OCI-LY7 (cell line): Measurements from ENCODE around the gene HOXA7. TPM values are rescaled to one million over a fixed set of nuclear protein-coding genes. Genes with fewer than 3 reads are reported as not detected.

Experiments
- BruUV-seq: library from RNA; stranded (reverse); fragments of 400-500 nt; replicated peaks from 2 replicates; lab custom pipeline; 2021; lab: Mats Ljungman, UMichigan
- CTCF ChIA-PET: fragments of 300-600 bp; sonication (Branson Sonifier 250); formaldehyde crosslinking; loops from one replicate; lab custom pipeline; 2022; ENCODE audit warnings: antibody characterized with exemption; ENCODE audit not compliant: unreplicated experiment; lab: Charles Lee
- POLR2A ChIA-PET: fragments of 300-600 bp; sonication (Branson Sonifier 250); formaldehyde crosslinking; loops from one replicate; lab custom pipeline; 2022; ENCODE audit warnings: antibody characterized with exemption; lab: Charles Lee
- DNase-seq: peaks from one replicate; pipeline ENCODE4 v3.0.0-alpha.2; 2015; ENCODE audit warnings: low spot score
- H2AFZ ChIP-seq: fragments of 200-600 bp; sonication (generic), shearing (Covaris generic); 2 replicates; pipeline ENCODE4 v1.6.1; 2014; ENCODE audit warnings: mild to moderate bottlenecking, antibody characterized with exemption, low read length, moderate library complexity
- H3K27ac ChIP-seq: fragments of 200-600 bp; sonication (generic); 2 replicates; pipeline ENCODE4 v1.5.1; 2014; ENCODE audit warnings: mixed run types, low read depth, mild to moderate bottlenecking, moderate library complexity, low read length, inconsistent platforms; ENCODE audit not compliant: poor library complexity, severe bottlenecking
- H3K36me3 ChIP-seq: fragments of 200-600 bp; sonication (generic); 2 replicates; pipeline ENCODE4 v1.6.1; 2014; ENCODE audit warnings: mild to moderate bottlenecking, antibody characterized with exemption, low read length, moderate library complexity, mixed read lengths; ENCODE audit not compliant: insufficient read depth
- H3K4me1 ChIP-seq: fragments of 200-600 bp; sonication (generic); 2 replicates; pipeline ENCODE4 v1.5.1; 2014; ENCODE audit warnings: mild to moderate bottlenecking, low read length; ENCODE audit not compliant: insufficient read depth, poor library complexity, severe bottlenecking
- H3K4me2 ChIP-seq: fragments of 200-600 bp; sonication (generic); 2 replicates; pipeline ENCODE4 v1.6.1; 2014; ENCODE audit warnings: mild to moderate bottlenecking, low read length
- H3K4me3 ChIP-seq: fragments of 200-600 bp; sonication (generic); 2 replicates; pipeline ENCODE4 v1.5.1; 2014; ENCODE audit warnings: mild to moderate bottlenecking, low read depth, low read length; ENCODE audit not compliant: poor library complexity, severe bottlenecking
- H3K79me2 ChIP-seq: fragments of 200-600 bp; sonication (generic); 2 replicates; pipeline ENCODE4 v1.6.1; 2016; ENCODE audit warnings: low read depth, mild to moderate bottlenecking, low read length, moderate library complexity, mixed read lengths; ENCODE audit not compliant: insufficient read depth
- H3K9me2 ChIP-seq: fragments of 200-600 bp; sonication (generic); 2 replicates; pipeline ENCODE4 v1.6.1; 2016; ENCODE audit warnings: mild to moderate bottlenecking, low read length, mixed read lengths; ENCODE audit not compliant: insufficient read depth
- H3K9me3 ChIP-seq: fragments of 200-600 bp; sonication (generic); 2 replicates; pipeline ENCODE4 v1.6.1; 2014; ENCODE audit warnings: mild to moderate bottlenecking, mixed run types, low read length, mixed read lengths
- H4K20me1 ChIP-seq: fragments of 200-600 bp; sonication (generic); 2 replicates; pipeline ENCODE4 v1.6.1; 2014; ENCODE audit warnings: mild to moderate bottlenecking, antibody characterized with exemption, low read length, moderate library complexity, mixed read lengths; ENCODE audit not compliant: insufficient read depth
- EZH2phosphoT487 ChIP-seq: fragments of 200-600 bp; sonication (generic); IDR thresholded peaks from 2 replicates; pipeline ENCODE4 v1.6.1; 2018; ENCODE audit warnings: low read depth, borderline replicate concordance, mild to moderate bottlenecking, mixed run types, antibody characterized with exemption, low read length, moderate library complexity, mixed read lengths
- intact Hi-C: fragments of 100-400 bp; cut with micrococcal nuclease; formaldehyde crosslinking; loops from one replicate; pipeline ENCODE4 v1.10.0; 2022; ENCODE audit not compliant: unreplicated experiment
- total RNA-seq, 2 experiments: library from RNA; depleted of rRNA in 1 of 2; stranded (reverse); fragments of >200 nt in 1 of 2; shearing (Covaris generic) in 1 of 2; gene quantifications; 2 replicates each; pipeline ENCODE4 v1.2.3, GENCODE V29; 2014 to 2022
- TF ChIP-seq, protein P1 (sequence below): fragments of 200-600 bp; sonication (generic); conservative IDR thresholded peaks from 2 replicates; pipeline ENCODE4 v1.5.1; 2014; ENCODE audit warnings: mild to moderate bottlenecking, antibody characterized with exemption, low read length, moderate library complexity, mixed read lengths

The HOXA7 gene
- total RNA-seq, 2 experiments from 2014 or later: 1.2 to 6.0 TPM

DNA sequence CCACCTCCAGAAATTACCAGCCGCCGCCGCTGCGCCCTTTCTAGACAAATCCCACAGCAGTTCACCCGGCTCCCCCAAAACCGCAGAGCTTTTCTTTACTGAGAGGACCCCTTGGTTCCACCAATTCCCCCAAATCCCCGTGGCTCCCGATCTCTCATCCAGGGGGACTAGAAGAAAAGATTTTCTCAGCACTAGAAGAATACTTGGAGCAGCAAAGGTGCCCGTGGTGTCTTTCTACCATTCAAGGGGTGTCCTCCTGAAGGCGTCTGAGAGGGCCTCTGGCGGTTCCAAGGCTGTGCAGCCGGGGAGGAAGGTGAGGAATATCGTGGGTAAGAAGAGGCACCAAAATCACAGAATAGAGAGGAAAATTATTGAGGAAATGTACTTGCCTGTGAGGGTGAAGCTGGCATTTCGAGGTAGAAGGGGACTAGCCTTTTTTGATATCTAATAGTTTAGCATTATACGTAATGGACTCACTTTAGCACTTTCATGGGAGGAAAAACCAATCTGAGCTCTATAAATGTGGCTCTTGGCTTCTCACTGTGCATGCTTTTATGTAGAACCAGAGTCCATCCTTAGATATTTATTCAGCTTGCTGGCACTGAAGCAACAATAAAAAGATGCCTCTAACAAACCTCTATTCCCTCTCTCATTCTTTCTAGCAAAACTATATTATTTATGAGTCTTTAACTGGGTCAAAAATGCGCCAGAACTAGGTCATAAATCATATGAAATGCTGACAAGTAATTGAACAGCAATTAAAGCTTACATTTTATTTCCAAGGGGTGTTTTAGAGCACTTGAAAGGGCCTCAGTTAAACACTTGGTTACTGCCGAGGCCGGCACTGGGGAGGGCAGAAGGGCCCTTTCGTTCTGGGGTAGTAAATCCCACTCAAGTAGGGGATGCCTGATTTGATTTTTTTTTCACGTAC is 40.2 kb downstream of the HOXA7 start:
- intact Hi-C loops: no loop called here
- H3K4me3 ChIP-seq: no peak overlapping the region
- DNase-seq: no peak
- H3K79me2 ChIP-seq: no peaks in the 10 kb centered on the region
- ChIA-PET CTCF (no interaction called here), POLR2A (no interaction called here)
- no peaks in the 10 kb centered on the region for H3K9me2 ChIP-seq
- BruUV-seq: no TSS peak
- TF ChIP-seq, protein P1, sequence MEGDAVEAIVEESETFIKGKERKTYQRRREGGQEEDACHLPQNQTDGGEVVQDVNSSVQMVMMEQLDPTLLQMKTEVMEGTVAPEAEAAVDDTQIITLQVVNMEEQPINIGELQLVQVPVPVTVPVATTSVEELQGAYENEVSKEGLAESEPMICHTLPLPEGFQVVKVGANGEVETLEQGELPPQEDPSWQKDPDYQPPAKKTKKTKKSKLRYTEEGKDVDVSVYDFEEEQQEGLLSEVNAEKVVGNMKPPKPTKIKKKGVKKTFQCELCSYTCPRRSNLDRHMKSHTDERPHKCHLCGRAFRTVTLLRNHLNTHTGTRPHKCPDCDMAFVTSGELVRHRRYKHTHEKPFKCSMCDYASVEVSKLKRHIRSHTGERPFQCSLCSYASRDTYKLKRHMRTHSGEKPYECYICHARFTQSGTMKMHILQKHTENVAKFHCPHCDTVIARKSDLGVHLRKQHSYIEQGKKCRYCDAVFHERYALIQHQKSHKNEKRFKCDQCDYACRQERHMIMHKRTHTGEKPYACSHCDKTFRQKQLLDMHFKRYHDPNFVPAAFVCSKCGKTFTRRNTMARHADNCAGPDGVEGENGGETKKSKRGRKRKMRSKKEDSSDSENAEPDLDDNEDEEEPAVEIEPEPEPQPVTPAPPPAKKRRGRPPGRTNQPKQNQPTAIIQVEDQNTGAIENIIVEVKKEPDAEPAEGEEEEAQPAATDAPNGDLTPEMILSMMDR: no peak
- TF ChIP-seq EZH2phosphoT487: no peak
- H4K20me1 ChIP-seq: no peaks in the 10 kb centered on the region
- H3K9me3 ChIP-seq: no peaks in the 10 kb centered on the region
- H3K27ac ChIP-seq: no peak overlapping the region
- no peaks in the 10 kb centered on the region for H3K4me1 ChIP-seq
- no peaks in the 10 kb centered on the region for H3K36me3 ChIP-seq
- H2AFZ ChIP-seq: no peak overlapping the region
- H3K4me2 ChIP-seq: no peak overlapping the region

DNA sequence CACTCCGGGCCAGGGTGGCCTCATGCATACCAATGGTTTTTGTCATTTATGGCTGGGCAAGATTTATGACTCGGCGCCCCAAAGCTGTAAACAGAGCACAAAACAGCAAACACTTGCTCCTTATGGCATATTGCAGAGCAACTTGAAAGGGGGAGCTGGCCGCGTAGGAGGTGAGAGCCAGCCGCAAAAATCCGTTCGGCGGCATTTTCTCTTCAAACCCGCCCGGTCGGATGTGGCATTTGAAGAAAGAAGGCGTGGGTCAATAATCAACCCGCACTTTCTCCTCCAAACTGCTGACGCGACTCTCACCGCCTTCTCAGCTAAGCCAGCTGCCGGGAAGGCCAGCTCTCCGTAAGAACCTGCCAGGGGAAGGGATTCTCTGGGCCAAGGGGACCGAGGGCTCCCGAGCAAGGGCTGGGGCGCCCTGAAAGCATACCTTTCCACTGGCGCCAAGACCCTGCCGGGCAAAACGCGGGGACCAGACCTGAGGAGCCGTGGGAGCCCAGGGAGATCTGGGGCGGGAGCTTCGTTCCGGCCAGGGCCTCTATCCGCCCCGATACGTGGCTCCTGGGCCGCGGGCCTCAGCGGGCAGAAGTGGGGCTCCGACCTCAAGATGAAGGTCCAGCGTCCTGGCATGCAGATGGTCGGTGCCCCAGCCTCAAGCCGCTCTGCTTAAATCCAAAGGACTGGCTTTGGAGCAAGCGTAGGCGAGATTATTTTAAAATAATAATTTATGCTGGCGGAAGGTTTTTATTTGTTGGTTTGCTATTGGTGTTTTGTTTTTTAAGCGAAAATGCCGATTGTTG is 41.1 kb downstream of the HOXA7 start:
- Histone ChIP-seq H2AFZ (no peak overlapping the region), H3K79me2 (no peaks in the 10 kb centered on the region), H3K9me3 (no peaks in the 10 kb centered on the region), H3K9me2 (no peaks in the 10 kb centered on the region), H3K27ac (no peak overlapping the region), H3K4me1 (no peaks in the 10 kb centered on the region), H3K4me3 (no peak overlapping the region), H3K36me3 (no peaks in the 10 kb centered on the region), H4K20me1 (no peaks in the 10 kb centered on the region), H3K4me2 (no peak overlapping the region)
- BruUV-seq: no TSS peak
- POLR2A ChIA-PET: no interaction called here
- CTCF ChIA-PET: no interaction called here
- TF ChIP-seq, protein P1: no peak
- TF ChIP-seq EZH2phosphoT487: no peak
- DNase-seq: no peak
- intact Hi-C loops: no loop called here
